Liver (tissue), 9 donors: ENCODE measurements around the gene EDIL3. TPM values are rescaled to one million over a fixed set of nuclear protein-coding genes. Genes with fewer than 3 reads are reported as not detected.

ENCODE experiments used
- DNase-seq: peaks from one replicate; pipeline ENCODE4 v3.0.0-alpha.2; 2017; ENCODE audit warnings: low spot score
- H3K27ac ChIP-seq, 2 donors: one replicate each; pipeline ENCODE4 v1.7.0; 2013; ENCODE audit warnings: inconsistent platforms in 2 of 2, low read length in 2 of 2, control low read depth in 1 of 2, low read depth in 1 of 2, mild to moderate bottlenecking in 1 of 2
- H3K27me3 ChIP-seq, 4 donors: one replicate each; pipeline versions ENCODE4 v1.6.1 to v1.7.0; 2013; ENCODE audit warnings: low read length in 3 of 4, inconsistent platforms in 1 of 4, mild to moderate bottlenecking in 1 of 4, moderate library complexity in 1 of 4; ENCODE audit not compliant: control insufficient read depth in 4 of 4, insufficient read depth in 4 of 4
- H3K36me3 ChIP-seq, 4 donors: one replicate each; pipeline versions ENCODE4 v1.6.1 to v1.7.0; 2013; ENCODE audit warnings: low read length in 3 of 4, mild to moderate bottlenecking in 3 of 4, low read depth in 1 of 4, moderate library complexity in 1 of 4; ENCODE audit not compliant: control insufficient read depth in 4 of 4, insufficient read depth in 3 of 4
- H3K4me1 ChIP-seq, 4 donors: one replicate each; pipeline versions ENCODE4 v1.6.1 to v1.7.0; 2013; ENCODE audit warnings: low read length in 3 of 4, mild to moderate bottlenecking in 3 of 4, moderate library complexity in 1 of 4; ENCODE audit not compliant: control insufficient read depth in 4 of 4, insufficient read depth in 4 of 4
- H3K4me3 ChIP-seq, 3 donors: one replicate each; pipeline versions ENCODE4 v1.6.1 to v1.7.0; 2013; ENCODE audit warnings: low read length in 3 of 3, control low read depth in 1 of 3, low read depth in 1 of 3, mild to moderate bottlenecking in 1 of 3
- H3K9ac ChIP-seq, 2 donors: one replicate each; pipeline ENCODE4 v1.7.0; 2013; ENCODE audit warnings: low read length in 2 of 2, mild to moderate bottlenecking in 2 of 2, moderate library complexity in 2 of 2, control low read depth in 1 of 2, low read depth in 1 of 2
- H3K9me3 ChIP-seq, 4 donors: one replicate each; pipeline versions ENCODE4 v1.6.1 to v1.7.0; 2013; ENCODE audit warnings: low read length in 3 of 4; ENCODE audit not compliant: control insufficient read depth in 4 of 4
- FOXA1 ChIP-seq: IDR thresholded peaks from 2 replicates; pipeline ENCODE4 v1.6.1; 2016; ENCODE audit warnings: antibody characterized with exemption
- FOXA2 ChIP-seq: IDR thresholded peaks from 2 replicates; pipeline ENCODE4 v1.6.1; 2016; ENCODE audit warnings: antibody characterized with exemption
- JUND ChIP-seq, 2 donors: IDR thresholded peaks; 2 replicates each; pipeline ENCODE4 v1.6.1; 2016; ENCODE audit warnings: antibody characterized with exemption in 2 of 2
- NR2F2 ChIP-seq: IDR thresholded peaks from 2 replicates; pipeline ENCODE4 v1.6.1; 2016; ENCODE audit warnings: antibody characterized with exemption
- RXRA ChIP-seq, 2 donors: IDR thresholded peaks; 2 replicates each; pipeline ENCODE4 v1.6.1; 2017 to 2018; ENCODE audit warnings: antibody characterized with exemption in 2 of 2, mild to moderate bottlenecking in 1 of 2
- TAF1 ChIP-seq: conservative IDR thresholded peaks from 2 replicates; pipeline ENCODE4 v1.6.1; 2016; ENCODE audit warnings: antibody characterized with exemption, mild to moderate bottlenecking
- WGBS: extraction: QIAGEN DNeasy Blood & Tissue Kit; methylation state at CpG from one replicate; pipeline ENCODE4 v1.1.7; 2013; 5-methylcytosine and 5-hydroxymethylcytosine counted together
- polyA plus RNA-seq, 2 donors: library from polyadenylated mRNA; stranded (reverse) in 1 of 2; unstranded in 1 of 2; fragments of 200-250 nt in 1 of 2; fragments of >200 nt in 1 of 2; fragmentation: Nextera tagmentation in 1 of 2; extraction: Ambion mirVana in 1 of 2; gene quantifications; one replicate each; pipeline versions ENCODE4 v1.2.1 to v1.2.3, GENCODE V29; 2013 to 2015
- total RNA-seq, 2 donors: library from RNA; depleted of rRNA; stranded (reverse); fragments of >200 nt; gene quantifications; one replicate each; pipeline ENCODE4 v1.2.3, GENCODE V29; 2014
- TF ChIP-seq, protein P1 (sequence below): IDR thresholded peaks from 2 replicates; pipeline ENCODE4 v1.6.1; 2016; ENCODE audit warnings: antibody characterized with exemption
- TF ChIP-seq, protein P2 (sequence below): fragments of 150-350 bp; IDR thresholded peaks from 2 replicates; pipeline ENCODE4 v1.5.1; 2017; ENCODE audit warnings: improper control_type of control experiment, low read depth, low read length; ENCODE audit not compliant: missing input control
- TF ChIP-seq, protein P3 (sequence below): IDR thresholded peaks from 2 replicates; pipeline ENCODE4 v1.6.1; 2016; ENCODE audit warnings: antibody characterized with exemption
- donor health status: healthy.
- donor health status: healthy.
- donor health status: healthy.
- donor health status: healthy.
- donor health status: healthy.

EDIL3 gene
- total and polyA plus RNA-seq, 4 donors, result 0.33 to 12.0 (median 0.76) TPM

DNA sequence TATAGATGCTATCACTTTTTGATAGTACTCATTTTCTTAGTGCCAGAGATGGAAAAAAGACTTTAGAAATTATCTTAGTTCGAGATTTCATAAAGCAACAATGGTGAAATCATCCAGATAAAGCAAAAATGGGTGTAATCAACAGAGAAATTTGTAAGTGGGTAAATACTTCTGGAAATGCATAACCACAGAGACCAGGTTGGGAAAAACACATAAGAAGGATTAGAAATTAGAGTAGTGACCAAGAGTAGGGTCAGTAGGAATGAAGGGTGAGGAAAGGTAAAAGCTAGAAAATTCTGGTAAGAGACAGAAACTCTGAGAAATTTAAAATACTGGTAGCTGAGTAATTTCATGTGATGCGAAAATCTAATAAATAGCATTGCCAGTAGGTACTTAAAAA is 11.2 kb downstream of the EDIL3 start:
- H3K9ac ChIP-seq, result no peak overlapping the region
- H3K27ac ChIP-seq, result no peak overlapping the region
- no peak for DNase-seq
- H3K9me3 ChIP-seq, result no peaks in the 10 kb centered on the region
- TF ChIP-seq, protein P1, sequence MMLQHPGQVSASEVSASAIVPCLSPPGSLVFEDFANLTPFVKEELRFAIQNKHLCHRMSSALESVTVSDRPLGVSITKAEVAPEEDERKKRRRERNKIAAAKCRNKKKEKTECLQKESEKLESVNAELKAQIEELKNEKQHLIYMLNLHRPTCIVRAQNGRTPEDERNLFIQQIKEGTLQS, result no peak
- H3K27me3 ChIP-seq, result peaks cover 0 to 6% (median 0%) of the 10 kb centered on the region in 4 donors
- no peaks in the 10 kb centered on the region for H3K36me3 ChIP-seq
- WGBS, result 79% methylated on average over 2 of the region's 2 CpGs
- no peaks in the 10 kb centered on the region for H3K4me1 ChIP-seq
- H3K4me3 ChIP-seq, result no peak overlapping the region

DNA sequence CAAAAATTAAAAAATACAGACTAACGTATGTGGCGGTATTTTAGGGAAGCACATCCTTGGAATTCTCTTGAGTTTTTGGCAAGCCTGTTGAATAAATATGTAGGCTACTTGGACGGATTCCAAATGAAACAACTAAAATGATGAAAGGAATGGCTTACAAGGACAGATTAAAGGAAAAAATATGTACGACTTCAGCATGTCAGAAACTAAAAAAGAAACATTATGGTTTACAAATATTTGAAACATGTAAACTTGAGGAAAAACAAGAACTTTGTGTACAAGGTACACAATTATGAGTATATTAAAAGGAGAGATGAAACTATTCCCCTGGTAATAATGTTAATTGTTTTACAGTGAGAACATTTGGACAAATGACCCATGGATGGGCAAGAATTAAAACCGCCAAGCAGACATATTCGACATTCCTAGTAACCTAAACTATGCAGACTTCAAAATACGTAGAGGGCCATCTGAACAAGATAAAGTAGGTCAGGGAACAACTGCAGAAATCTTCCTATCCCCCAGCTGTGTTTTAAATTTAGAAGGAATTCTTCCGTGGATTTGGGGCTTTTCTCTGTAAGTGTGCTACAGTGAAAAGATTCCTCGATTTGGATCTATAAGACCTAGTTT is 12.5 kb downstream of the EDIL3 start:
- no peak overlapping the region for H3K4me3 ChIP-seq
- H3K9ac ChIP-seq, result no peak overlapping the region
- no peaks in the 10 kb centered on the region for H3K36me3 ChIP-seq
- H3K9me3 ChIP-seq, result no peaks in the 10 kb centered on the region
- H3K27ac ChIP-seq, result no peak overlapping the region
- 78% methylated on average over 9 of the region's 9 CpGs for WGBS
- DNase-seq, result no peak
- no peaks in the 10 kb centered on the region for H3K4me1 ChIP-seq
- no peak for TF ChIP-seq JUND (IDR thresholded peaks at IDR 0.05)
- no peak for TF ChIP-seq NR2F2
- TF ChIP-seq, protein P2, sequence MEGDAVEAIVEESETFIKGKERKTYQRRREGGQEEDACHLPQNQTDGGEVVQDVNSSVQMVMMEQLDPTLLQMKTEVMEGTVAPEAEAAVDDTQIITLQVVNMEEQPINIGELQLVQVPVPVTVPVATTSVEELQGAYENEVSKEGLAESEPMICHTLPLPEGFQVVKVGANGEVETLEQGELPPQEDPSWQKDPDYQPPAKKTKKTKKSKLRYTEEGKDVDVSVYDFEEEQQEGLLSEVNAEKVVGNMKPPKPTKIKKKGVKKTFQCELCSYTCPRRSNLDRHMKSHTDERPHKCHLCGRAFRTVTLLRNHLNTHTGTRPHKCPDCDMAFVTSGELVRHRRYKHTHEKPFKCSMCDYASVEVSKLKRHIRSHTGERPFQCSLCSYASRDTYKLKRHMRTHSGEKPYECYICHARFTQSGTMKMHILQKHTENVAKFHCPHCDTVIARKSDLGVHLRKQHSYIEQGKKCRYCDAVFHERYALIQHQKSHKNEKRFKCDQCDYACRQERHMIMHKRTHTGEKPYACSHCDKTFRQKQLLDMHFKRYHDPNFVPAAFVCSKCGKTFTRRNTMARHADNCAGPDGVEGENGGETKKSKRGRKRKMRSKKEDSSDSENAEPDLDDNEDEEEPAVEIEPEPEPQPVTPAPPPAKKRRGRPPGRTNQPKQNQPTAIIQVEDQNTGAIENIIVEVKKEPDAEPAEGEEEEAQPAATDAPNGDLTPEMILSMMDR, result no peak
- TF ChIP-seq FOXA1, result no peak
- TF ChIP-seq FOXA2, result no peak
- TF ChIP-seq TAF1, result no peak
- H3K27me3 ChIP-seq, result peaks cover 0 to 2% (median 0%) of the 10 kb centered on the region in 4 donors

DNA sequence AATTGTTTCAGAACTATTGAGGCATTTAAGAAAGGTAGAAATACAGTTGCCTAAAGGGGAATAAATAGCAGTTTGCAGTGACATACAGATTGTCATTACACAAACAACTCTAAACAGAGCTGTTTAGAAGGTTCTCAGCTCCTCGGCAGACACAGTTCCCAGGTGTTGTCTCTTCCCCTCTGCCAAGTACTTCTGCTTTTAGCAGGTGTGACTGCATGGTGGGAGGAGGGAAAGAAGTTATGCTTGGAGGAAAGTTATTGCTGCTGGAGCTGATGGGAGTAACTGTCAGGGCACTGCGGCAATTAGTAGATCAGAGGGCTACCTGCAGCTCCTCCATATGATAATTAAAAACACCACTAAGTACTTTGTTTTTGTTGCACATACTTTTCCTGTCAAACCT is 14.5 kb downstream of the EDIL3 start:
- H3K27ac ChIP-seq, result no peak overlapping the region
- peaks cover 0 to 2% (median 0%) of the 10 kb centered on the region in 4 donors for H3K27me3 ChIP-seq
- DNase-seq, result no peak
- no peak overlapping the region for H3K4me3 ChIP-seq
- TF ChIP-seq FOXA1 (no peak), JUND (IDR thresholded peaks at IDR 0.05) (no peak), NR2F2 (no peak), RXRA (IDR thresholded peaks at IDR 0.05) (no peak)
- TF ChIP-seq, protein P2, result no peak
- TF ChIP-seq, protein P3, sequence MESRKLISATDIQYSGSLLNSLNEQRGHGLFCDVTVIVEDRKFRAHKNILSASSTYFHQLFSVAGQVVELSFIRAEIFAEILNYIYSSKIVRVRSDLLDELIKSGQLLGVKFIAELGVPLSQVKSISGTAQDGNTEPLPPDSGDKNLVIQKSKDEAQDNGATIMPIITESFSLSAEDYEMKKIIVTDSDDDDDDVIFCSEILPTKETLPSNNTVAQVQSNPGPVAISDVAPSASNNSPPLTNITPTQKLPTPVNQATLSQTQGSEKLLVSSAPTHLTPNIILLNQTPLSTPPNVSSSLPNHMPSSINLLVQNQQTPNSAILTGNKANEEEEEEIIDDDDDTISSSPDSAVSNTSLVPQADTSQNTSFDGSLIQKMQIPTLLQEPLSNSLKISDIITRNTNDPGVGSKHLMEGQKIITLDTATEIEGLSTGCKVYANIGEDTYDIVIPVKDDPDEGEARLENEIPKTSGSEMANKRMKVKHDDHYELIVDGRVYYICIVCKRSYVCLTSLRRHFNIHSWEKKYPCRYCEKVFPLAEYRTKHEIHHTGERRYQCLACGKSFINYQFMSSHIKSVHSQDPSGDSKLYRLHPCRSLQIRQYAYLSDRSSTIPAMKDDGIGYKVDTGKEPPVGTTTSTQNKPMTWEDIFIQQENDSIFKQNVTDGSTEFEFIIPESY, result no peak
- 54% methylated on average over 2 of the region's 2 CpGs for WGBS
- H3K36me3 ChIP-seq, result no peaks in the 10 kb centered on the region
- H3K4me1 ChIP-seq, result no peaks in the 10 kb centered on the region
- H3K9ac ChIP-seq, result no peak overlapping the region
- H3K9me3 ChIP-seq, result no peaks in the 10 kb centered on the region
